GM19328 (cell line): Measurements from ENCODE around the gene TSPAN5.
"Not testable (repeated sequence)": the region's sequence is repeated elsewhere in the genome, so short reads cannot be mapped to it uniquely, and the experiment has no call there.

ENCODE experiments used
- ATAC-seq: cut with Tn5 transposase; IDR thresholded peaks from one replicate; pipeline ENCODE4 v1.9.1; 2021; ENCODE audit warnings: mild to moderate bottlenecking, moderate library complexity; ENCODE audit not compliant: unreplicated experiment

TSPAN5 gene

DNA sequence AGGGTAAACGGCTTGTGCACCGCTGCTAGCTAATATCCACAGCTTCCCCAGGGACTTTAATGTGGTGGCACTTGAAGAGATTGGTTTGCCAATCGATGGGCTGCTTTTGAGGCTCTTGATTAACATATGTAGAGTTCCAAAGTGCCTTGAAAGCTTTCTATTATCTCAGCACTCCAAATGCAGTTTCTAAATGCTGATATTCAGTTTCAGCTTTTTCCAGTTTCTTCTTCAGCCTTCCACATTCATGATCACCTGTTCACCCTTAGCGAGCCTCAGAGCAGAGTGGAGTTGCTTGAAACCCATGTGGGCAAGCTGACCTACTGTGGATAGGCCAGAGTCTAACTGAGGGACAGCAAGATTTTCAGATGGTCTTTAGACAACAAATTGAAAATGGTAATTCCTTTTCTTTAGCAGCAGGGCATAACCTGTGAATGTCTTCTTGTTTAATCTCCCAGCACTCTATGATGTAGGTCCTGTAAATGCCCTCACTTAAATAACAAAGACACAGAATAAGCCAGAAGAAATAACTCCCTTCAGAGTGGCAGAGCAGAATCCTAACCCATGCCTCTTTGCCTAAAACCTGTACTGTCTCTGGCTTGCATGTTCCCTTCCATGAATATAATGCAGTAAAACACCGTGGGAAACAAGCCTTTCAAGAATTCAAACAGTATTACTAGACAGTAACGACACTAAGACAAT is 99.8 kb downstream of the TSPAN5 start:
- no peak for ATAC-seq

DNA sequence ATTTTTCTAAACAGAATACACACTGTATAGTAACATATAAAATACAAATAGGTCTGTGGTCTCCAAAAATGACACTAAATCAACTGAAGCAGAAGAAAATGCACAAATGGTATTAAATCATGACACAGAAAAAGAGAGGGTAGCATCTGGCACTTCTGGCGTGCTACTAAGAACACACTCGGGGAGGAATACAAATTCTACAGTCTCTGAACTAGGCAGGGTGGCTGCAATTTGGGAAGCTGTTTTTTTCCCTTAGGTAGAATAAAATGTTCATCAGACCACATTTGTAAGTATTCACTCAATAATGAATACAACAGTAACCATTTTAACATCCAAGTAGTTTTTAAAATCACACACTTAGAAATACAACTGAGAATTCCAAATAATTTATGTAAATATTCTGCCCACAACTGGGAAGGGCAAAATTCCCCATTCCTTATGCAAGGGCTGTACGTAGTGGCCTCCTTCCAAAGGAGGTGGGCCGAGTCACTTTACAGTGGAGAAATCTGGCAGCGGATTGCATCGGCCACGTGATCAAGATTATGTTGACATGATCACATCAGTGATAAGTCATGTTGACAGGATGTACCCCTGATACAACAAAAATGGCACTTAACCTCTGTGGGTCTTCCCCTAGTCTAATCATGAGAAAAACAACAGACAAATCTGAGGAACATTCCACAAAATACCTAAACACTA is 101.1 kb downstream of the TSPAN5 start:
- ATAC-seq = no peak

DNA sequence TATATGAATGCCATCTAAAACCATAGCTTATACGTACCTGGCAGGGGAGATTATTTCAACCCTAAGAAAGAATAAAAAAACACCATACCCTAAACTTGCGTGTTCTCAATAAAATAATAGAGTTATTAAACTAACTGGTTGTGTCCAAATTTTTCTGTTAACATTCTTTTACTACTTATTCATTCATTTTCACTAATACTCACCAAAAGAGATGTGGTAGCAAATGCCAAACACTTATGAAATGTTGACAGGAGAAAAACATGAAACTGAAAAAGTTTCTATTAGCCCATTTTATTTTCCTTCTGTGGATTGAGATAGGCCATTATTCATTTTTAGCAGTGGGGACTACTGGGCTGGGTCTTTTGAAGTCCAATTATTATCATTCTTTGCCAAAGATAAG is 102.0 kb downstream of the TSPAN5 start:
- ATAC-seq = no peak

DNA sequence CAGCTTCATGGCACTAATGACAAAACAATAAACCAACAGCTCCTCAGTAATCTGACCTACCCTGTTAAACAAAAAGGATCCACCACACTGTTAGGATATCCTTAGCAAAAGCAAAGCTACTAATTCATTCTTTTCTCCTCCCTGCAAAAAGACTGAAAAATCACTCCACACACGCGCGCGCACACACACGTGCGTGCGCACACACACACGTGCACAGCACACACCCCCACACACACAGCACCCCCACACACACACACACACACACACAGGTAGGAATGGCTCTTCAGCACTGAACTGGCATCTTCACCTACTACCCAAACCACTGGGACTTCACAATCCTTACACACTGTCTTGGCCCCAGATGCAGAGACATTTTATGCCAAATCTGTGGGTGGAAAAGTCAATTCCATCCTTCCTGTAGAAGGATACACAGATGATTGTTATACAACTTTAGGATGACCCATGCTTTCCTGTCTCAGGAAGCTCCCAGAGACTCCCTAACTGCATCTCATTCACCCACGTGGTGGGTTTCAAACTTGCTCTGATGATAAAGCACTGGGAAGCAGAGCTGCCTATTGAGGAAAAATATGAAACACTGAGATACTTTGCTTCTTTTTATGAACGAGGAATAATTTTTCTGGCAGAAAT is 102.5 kb downstream of the TSPAN5 start:
- ATAC-seq = no peak

DNA sequence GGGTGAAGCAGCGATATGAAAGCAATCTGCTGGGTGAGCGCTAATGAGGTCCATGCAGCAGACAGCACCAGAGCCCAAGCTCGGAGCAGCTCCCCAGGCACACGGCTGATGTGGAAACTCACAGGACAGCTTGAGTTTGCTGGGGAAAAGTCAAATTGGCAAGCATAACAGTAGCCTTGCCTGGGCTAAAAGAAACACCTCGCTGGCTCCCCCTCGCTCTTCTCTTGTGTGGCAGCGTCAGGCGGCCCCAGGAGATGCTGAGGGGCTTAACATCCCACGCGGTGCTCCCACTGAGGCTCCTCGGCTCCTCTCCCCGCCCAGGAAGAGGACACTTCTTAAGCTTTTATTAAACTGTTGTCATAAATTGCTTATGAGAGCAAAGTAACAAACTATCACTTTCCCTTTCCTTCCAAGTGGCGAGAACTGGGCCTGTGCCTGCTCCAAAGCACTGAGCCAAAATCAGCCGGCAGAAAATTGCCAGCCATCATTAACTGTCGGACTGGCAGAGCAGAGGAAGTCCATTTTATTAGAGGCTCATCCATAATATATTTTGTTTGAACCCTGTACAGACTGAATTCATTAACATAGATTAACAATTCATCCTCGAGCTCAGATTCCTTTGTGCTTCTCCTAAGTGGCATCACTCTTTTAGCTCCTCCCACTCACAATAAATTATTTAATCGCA is 111.4 kb downstream of the TSPAN5 start:
- ATAC-seq = no peak

DNA sequence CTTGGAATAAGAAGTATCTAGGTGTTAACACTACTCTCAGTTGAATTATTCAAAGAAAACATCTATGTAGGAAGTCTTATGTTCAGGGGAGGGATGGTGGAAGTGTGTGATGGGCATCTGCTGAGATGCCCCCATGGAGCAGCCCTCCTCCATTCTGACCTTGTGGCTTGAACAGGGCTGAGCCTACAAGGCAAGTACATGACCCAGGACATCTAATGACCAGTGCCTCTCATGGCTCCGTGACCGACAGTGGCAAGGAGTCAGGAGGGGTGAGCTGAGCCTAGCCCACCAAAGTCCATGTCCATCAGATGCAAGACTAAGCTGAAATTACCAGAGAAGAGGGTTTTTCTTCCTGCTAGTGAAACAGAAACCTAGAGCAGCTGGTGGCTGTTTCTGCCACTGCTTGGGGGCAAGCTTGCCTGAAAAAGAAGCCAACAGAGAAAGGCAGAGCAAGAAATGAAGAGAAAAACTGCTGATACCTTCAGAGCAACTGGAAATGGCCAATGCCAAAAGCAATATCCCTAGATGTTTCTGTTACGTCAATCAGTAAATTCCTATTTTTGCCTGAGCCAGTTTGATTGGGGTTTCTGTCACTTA is 113.5 kb downstream of the TSPAN5 start:
- ATAC-seq = no peak

DNA sequence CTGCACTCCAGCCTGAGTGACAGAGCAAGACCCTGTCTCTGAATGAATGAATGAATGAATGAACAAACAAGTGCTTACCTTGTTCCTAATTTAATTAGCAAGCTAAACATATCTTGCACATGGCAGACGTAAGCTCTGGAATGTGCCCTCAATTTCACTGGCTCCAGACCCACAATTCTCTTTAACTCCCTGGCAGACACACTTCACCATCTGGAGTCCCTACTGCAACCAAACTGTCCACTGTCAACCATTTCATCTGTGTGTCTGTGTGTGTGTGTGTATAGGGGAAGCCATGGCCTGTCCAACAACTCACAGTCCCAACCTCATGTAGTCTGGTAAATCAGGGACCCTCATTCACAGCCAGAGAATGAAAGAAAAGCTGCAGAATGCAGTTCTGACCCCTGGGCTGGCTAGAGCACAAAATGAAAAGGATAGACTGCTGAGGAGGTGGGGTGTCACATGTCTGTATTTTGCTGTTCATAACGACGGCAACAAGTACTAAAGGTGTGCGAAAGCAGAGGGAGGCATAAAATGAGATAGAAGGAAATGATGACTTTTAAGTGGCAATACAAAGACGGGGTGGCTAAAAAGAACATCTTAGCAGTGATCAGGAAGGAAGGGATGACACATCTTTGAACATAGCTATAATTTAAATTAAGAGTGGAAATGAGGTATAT is 114.1 kb downstream of the TSPAN5 start:
- no peak for ATAC-seq

DNA sequence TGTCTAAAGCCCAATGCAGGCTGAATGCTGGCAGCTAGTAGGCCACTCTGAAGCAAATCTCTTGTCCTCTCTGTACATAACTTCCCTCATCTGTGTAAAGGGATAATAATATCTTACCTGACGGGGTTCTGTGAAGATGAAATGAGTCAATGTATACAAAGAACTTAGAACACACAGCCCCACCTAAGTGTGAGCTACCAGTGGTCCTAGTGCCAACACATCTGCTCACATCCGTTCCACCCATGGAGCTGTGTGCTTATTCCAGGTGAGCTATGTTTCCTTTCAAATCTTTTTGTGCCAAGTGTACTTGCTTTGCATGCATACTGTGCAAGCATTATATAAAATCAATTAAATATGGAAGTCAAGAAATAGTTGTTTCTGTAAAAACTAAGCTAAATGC is 116.4 kb downstream of the TSPAN5 start:
- ATAC-seq = no peak

DNA sequence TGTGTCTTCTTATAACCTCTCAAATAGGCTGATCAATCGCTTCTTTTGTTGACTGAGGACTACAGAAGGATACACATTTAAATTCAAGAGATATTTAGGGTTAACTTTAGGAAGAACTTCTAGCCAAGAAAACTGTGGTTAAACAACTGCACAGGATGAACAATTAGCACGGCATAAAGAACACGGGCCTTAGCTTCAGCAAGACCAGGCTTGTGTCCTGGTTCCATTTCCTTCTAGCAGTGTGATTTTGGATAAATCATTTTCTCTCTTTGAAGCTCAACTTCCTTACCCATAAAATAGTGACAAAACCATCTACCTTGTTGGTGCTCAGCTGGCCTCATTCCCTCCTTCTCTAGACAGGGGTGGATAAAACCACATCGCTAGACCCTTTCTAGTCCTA is 117.6 kb downstream of the TSPAN5 start:
- no peak for ATAC-seq

DNA sequence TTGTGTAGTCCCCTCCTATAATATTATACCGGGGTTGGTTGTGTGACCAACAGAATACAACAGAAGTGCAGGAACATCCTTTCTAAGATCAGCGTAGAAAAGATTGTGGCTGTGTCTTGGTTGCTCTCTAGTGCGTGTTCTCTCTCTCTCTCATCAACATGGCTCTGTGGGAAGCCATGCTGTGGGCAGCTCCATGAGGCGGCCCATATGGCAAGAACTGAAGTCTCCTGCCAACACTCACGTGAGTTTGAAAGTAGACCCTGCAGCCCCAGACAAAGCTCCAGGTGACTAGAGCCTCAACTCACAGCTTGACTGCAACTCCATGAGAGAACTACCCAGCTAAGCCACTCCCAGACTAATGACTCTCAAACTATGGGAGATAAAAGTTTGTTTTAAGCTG is 118.7 kb downstream of the TSPAN5 start:
- no peak for ATAC-seq

DNA sequence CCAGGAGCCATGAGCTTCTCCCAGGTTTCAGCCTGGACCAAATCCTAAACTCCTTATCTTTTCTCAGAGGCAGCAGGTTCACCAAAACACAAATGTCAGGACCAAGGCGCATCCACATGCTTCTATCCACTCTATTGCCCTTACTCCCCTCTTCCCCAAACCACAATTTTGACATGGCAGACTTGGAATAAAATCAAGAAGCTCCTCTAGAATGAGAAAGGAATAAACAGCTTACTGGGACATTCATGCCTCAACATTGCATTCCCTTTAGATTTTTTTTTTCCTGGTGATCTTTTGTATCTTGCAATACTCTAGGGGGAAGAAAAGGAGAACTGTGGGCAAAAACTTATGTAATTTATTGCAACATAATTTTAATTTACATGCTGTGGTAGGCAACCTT is 119.1 kb downstream of the TSPAN5 start:
- ATAC-seq = no peak

DNA sequence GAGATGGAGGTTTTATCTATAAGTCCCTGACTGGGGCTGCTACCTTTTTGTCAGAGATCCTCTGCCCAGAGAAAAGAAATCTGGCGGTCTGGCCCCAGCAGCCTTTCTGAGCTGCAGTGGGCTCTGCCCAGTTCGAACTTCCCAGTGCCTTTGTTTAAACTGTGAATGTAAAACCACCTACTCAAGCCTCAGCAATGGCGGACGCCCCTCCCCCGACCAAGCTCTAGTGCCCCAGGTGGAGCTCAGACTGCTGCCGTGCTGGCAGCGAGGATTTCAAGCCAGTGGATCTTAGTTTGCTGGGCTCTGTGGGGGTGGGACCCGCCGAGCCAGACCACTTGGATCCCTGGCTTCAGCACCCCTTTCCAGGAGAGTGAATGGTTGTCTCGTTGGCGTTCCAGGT is 121.8 kb downstream of the TSPAN5 start:
- ATAC-seq = no peak

DNA sequence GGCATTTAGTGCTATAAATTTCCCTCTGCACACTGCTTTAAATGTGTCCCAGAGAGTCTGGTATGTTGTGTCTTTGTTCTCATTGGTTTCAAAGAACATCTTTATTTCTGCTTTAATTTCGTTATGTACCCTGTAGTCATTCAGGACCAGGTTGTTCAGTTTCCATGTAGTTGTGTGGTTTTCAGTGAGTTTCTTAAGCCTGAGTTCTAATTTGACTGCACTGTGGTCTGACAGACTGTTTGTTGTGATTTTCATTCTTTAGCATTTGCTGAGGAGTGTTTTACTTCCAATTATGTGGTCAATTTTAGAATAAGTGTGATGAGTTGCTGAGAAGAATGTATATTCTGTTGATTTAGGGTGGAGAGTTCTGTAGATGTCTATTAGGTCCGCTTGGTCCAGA is 124.3 kb downstream of the TSPAN5 start:
- not testable (repeated sequence) for ATAC-seq

DNA sequence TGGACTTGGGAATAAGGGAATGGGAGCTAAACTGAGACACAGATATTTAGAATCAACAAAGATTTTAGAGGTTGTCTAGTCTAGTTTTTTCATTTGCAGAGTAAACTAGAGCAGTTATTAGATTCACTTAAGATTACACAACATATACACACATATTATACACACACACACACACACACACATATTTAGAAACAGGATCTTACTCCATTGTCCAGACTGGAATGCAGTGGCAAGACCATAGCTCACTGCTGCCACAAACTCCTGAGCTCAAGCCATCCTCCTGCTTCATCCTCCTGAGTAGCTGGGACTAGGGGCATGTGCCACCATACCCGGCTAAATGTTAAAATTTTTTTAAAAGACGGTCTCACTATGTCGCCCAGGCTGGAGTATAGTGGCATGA is 127.8 kb downstream of the TSPAN5 start:
- ATAC-seq = no peak

DNA sequence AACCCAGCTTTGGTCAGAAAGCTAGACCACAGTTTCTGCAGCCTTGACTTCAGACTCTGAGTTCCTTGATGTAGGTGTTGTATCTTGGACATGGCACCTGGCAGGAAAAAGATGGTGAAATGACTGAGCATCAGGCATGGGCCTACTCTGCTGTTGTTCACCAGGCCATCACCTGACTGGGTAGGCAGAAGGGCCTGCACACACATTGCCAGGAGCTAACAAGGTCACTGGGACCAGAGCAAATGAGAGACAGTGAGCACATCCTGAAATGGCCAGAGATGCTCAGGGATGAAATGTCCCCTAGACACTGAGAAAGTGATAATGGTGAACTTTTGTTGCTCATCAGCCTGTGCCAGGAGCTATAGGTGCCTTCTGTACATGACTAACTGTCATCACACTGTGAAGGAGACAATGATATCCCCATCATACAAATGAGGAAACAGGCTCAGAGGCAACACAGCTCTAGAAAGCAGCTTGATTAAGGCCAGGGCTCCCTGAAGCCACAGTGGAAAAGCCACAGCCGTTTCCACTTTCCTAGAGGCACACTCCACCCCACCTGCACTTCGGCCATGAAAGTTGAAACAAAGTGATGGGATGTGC is 128.3 kb downstream of the TSPAN5 start:
- ATAC-seq = no peak

DNA sequence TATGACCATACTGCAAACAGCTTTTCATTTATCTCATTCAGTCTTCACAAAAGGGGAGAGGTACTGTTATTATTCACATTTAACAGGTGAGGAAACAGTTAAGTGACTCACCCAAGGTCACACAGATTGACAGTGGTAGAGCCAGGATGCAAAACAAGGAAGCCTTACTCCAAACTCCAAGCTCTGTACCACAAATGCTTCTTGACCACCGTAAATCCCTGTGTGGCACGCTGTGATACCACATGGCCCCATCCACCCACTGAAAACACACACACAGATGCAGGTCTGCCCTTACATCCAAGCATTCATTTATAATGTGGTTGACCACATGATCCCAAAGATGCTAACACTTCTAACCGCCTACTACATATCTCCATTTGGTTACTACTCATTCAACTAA is 129.5 kb downstream of the TSPAN5 start:
- no peak for ATAC-seq

DNA sequence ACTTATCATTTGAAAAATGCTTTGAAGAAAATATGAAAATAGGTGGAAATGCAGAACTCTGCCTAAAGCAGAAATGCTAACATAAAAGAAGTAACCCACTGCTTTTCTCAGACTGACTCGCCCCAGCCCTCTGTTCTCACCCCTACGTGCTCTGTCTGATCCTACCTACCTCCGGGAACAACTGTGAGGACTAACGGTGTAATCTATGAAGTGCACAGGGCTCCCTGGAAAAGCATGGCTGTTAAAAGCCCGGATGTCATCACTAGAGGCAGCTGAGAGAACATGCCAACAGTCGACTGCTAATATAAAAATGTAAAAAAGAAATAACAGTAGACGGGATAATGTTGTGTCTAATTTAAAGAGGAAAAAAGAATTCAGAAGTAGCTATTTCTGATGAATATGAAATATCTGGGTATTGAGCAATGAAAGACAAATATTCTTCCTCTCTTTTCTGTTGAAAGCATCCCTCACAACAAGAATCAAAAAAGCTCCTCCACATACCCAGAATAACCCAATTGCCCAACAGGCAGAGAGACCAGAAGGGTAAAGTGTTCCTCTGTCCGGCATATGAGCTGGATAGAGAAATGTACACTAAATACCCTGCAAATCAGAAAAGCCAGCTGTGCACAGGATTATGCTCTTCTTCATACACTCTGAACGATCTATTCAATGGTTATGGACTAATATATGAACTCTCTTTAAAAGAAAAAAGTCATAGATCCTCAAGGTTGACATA is 130.7 kb downstream of the TSPAN5 start:
- ATAC-seq = no peak

DNA sequence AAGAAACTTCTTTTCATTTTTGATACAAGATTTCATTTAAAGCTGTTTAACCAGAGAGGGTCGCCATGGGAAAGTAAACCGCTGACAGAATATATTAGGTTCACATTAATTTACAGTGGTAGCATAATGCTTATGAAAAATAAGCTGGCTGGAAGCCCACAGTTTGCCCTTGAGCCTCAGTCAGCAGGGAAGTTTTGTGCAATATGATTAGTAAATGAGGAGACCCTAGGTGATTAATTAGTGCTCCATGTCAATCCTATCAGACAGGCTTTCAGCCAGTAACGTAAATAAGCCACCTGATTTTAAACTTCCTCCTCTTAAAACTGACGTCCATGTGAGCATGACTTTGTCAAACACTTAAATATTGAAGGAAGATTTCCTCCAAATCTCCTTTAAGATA is 134.2 kb downstream of the TSPAN5 start:
- ATAC-seq = no peak

DNA sequence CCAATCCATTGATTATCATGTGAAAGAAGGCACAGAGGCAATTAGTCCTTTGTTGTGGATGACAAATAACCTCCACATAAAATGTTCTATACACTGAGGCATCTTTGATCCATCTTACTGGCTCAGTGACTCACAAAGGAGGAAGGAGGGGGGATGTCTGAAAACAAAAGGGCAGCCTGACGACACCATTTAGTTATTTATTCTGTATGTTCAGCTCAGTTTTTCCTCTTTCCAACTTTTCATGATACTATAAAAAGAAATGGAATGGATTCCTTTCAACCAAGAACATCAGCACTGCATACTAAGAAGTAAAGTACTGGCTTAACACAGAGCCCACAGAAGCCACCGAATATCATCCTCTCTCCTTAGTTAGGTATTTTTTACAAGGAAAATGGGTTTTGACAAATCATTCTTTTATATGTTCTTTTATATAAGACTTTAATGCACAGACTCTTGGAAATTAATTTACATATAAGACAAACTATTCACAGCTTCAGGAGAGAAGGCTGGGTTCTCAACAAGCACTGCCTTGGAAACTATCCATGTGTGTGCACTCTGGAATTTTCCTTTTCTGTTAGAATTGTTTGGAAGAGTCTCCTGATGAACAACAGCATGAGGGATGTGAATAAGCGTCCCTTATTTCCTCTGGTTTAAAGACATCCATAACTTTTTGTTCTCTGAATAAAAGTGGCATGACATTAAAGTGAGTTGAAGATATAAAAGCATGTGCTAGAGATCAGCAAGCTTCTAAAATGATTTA is 135.6 kb downstream of the TSPAN5 start:
- no peak for ATAC-seq
